HCT116 (cell line): ENCODE measurements around the gene MYCBP.

Source experiments
- ATF3 ChIP-seq: IDR thresholded peaks from 2 replicates; pipeline ENCODE4 v1.6.1; 2012
- CEBPB ChIP-seq: IDR thresholded peaks from 2 replicates; pipeline ENCODE4 v1.6.1; 2012; ENCODE audit warnings: low read depth
- CTCF ChIP-seq, 3 experiments: fragments of 200-600 bp in 1 of 3; sonication (generic) in 1 of 3; IDR thresholded peaks in 2 of 3; conservative IDR thresholded peaks in 1 of 3; 2 replicates each; pipeline ENCODE4 v1.5.1; 2012 to 2017; ENCODE audit warnings: low read depth in 2 of 3, low read length in 2 of 3, antibody characterized with exemption in 1 of 3, borderline replicate concordance in 1 of 3, control low read depth in 1 of 3, mild to moderate bottlenecking in 1 of 3, mixed read lengths in 1 of 3, mixed run types in 1 of 3, moderate library complexity in 1 of 3; ENCODE audit not compliant: insufficient read depth in 1 of 3
- EZH2 ChIP-seq: fragments of 200-600 bp; sonication (generic); IDR thresholded peaks from 2 replicates; pipeline ENCODE4 v1.6.1; 2017; ENCODE audit warnings: antibody characterized with exemption, mixed run types
- EZH2phosphoT487 ChIP-seq: fragments of 200-600 bp; IDR thresholded peaks from 2 replicates; pipeline ENCODE4 v1.6.1; 2018; ENCODE audit warnings: antibody characterized with exemption, borderline replicate concordance
- JUND ChIP-seq: IDR thresholded peaks from 2 replicates; pipeline ENCODE4 v1.6.1; 2012
- POLR2A ChIP-seq: IDR thresholded peaks from 2 replicates; pipeline ENCODE4 v1.7.0; 2011; ENCODE audit warnings: borderline replicate concordance; ENCODE audit not compliant: insufficient read depth, insufficient read length; ENCODE audit errors: extremely low read depth
- POLR2AphosphoS5 ChIP-seq: IDR thresholded peaks from 2 replicates; pipeline ENCODE4 v1.6.1; 2011; ENCODE audit warnings: mild to moderate bottlenecking, low read depth, low read length, moderate library complexity
- RAD21 ChIP-seq: IDR thresholded peaks from 2 replicates; pipeline ENCODE4 v1.6.1; 2012; ENCODE audit warnings: low read depth, mild to moderate bottlenecking
- REST ChIP-seq: IDR thresholded peaks from 2 replicates; pipeline ENCODE4 v1.6.1; 2012; ENCODE audit warnings: low read depth
- SP1 ChIP-seq: IDR thresholded peaks from 2 replicates; pipeline ENCODE4 v1.6.1; 2012; ENCODE audit warnings: low read depth
- TCF7L2 ChIP-seq: IDR thresholded peaks from 2 replicates; pipeline ENCODE4 v1.7.0; 2011; ENCODE audit warnings: borderline replicate concordance, inconsistent platforms; ENCODE audit not compliant: insufficient read depth, insufficient read length; ENCODE audit errors: extremely low read depth
- ZFX ChIP-seq: fragments of 450-650 bp; IDR thresholded peaks from 2 replicates; pipeline ENCODE4 v1.6.1; 2017

DNA sequence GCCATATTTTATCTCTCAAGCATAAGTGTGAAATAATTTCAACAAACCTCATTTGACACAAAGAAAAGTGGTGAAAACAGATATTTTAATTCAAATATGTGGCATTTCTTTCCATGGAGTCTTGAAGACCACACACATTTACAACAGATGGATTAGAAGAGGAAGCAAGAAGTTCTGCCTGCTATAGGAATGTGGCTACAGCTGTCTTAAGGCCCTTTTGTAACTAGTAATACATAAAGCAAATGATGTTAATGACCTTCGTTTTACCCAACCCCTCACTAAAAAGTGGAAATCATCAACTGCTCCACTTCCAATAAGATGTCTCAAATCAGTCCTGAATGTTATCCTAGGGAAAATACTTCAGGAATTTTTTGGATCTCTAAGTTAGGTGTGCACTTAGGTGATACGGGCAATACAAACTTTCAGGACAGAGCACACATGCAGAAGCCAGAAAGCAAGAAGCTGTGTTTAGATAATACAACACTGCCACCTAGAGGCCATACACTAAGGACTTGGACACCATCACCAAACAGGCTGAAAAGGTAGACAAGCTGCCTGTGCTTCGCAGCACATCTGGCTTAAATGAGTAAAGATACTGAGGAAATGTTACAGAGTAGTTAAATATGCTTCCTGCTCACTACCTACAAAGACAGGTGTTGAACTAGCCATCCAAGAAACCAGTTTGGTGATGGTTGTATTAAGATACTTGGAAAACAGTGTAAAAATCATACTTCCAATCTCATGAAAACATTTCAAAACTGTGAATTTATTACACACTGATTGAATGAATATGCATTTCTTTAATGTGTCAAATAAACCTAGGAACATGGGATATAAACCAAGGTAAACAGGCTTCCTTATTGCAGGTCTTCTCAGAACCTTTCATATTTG lies 38.0 kb downstream of the MYCBP start:
- TF ChIP-seq CTCF (IDR thresholded peaks at IDR 0.05 in 2 of 3, conservative IDR thresholded peaks at IDR 0.05 in 1 of 3; ENCODE audit: borderline replicate concordance in 1 of 3, insufficient read depth in 1 of 3, low read depth in 2 of 3, low read length in 2 of 3) (peak; percentile 68 to 86 (median 70)), REST (no peak), ATF3 (no peak), EZH2phosphoT487 (no peak), POLR2A (no peak), SP1 (no peak), POLR2AphosphoS5 (no peak), ZFX (no peak), JUND (no peak), EZH2 (no peak), TCF7L2 (no peak), CEBPB (no peak), RAD21 (peak; percentile 92)
